ENCODE data around the gene SLC23A2.
"Not testable (repeated sequence)": the region's sequence is repeated elsewhere in the genome, so short reads cannot be mapped to it uniquely, and the experiment has no call there.

SLC23A2 gene

GRCh38 chr20:4944518-4945313 lies 56.6 kb downstream of the SLC23A2 start:
- no peak for DNase-seq (ENCODE audit: low read depth, low spot score)
- H3K27ac ChIP-seq, result no peak overlapping the region

DNA sequence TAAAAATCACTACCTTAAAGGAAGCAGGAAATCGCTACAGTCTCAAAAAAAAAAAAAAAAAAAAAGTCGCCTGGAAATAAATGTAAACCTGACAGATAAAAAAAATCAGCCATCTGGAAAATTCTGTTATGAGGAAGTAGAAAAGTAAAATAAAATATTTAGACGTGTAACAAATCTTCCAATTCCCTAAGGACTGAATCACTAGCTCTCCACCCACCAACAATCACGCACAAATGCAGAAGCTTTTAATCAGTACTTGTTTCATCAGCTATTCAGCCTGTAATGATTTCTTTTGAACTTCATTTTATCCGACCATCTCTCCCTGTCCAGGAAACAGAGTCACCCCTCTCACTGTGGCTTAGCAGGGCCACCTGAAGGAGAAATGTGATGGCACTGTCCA lies 59.0 kb downstream of the SLC23A2 start:
- no peak overlapping the region for H3K27ac ChIP-seq
- DNase-seq (ENCODE audit: low read depth, low spot score), result no peak

DNA sequence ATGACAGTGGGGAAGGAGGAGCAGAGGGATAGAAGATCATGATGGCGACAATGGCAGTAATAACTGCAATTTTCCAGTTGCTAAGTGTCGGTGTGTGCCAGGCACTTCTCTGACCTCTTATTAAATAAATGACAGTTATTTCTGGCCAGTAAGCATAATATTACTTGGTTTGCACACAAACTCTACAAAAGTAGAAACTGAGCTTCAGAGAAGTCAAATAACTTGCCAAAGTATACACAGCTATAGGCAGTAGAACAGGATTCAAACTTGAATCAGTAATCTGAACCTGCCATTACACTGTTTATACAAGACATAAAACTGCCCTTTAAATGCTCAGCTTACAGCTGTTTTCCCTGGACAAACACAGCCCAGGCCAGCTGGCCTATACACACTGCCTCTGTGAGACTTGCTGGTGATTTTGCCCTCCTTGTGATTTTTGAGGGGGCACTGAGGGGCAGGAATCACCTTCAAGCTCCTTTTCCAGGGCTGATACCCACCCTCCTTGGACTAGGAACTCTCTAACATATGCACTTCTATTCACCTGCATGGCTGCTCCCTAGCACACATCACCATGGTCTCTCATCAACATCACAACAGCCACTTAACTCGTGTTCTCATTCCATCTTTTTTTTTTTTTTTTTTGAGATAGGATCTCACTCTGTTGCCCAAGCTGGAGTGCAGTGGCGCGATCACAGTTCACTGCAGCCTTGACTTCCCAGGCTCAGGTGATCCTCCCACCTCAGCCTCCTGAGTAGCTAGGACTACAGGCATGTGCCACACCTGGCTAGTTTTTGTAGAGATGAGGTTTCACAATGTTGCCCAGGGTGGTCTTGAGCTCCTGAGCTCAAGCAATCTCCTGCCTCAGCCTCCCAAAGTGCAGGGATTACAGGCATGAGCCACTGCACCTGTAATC lies 63.6 kb downstream of the SLC23A2 start:
- H3K27ac ChIP-seq, result no peak overlapping the region
- DNase-seq (ENCODE audit: low read depth, low spot score), result no peak

- no peak overlapping the region for H3K27ac ChIP-seq
- DNase-seq (ENCODE audit: low read depth, low spot score), result no peak
Measured at GRCh38 chr20:4936851-4937406, 64.4 kb downstream of the SLC23A2 start.

GRCh38 chr20:4936392-4936850 lies 64.9 kb downstream of the SLC23A2 start:
- no peak for DNase-seq (ENCODE audit: low read depth, low spot score)
- H3K27ac ChIP-seq, result no peak overlapping the region

GRCh38 chr20:4932061-4932460 lies 69.2 kb downstream of the SLC23A2 start:
- DNase-seq (ENCODE audit: low read depth, low spot score), result no peak
- H3K27ac ChIP-seq, result no peak overlapping the region

DNA sequence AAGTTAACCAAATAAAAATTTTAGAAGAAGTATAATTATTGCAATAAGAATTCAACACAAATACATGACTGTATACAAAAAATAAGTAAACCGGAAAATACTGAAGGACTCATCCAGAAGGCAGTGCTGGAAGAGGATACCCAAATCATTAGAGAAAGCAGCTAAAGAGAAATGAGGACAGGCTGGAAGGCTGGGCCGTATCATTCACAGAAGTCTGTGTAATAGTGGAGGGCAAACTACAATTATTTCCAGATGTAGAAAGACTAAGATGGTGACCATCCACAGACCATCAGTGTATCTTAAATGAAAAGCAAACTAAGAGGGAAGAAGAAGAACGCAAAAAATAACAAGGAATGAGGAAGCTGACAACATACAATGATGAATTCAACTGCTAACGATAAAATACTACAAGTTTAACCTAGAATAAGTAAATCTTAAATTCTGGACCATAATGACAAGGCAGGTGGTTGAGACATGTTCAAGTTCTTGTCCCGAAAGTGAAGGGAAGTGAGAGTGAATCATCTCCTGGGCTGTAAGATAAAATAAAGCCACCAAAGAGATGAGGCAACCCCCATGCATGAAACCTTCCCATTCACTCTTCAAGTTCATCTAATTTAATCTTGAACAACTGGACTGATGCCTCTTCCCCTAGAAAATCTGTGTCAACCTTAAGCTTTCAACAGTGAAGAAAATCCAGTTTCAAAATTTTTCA lies 71.5 kb downstream of the SLC23A2 start:
- no peak overlapping the region for H3K27ac ChIP-seq
- DNase-seq (ENCODE audit: low read depth, low spot score), result no peak

DNA sequence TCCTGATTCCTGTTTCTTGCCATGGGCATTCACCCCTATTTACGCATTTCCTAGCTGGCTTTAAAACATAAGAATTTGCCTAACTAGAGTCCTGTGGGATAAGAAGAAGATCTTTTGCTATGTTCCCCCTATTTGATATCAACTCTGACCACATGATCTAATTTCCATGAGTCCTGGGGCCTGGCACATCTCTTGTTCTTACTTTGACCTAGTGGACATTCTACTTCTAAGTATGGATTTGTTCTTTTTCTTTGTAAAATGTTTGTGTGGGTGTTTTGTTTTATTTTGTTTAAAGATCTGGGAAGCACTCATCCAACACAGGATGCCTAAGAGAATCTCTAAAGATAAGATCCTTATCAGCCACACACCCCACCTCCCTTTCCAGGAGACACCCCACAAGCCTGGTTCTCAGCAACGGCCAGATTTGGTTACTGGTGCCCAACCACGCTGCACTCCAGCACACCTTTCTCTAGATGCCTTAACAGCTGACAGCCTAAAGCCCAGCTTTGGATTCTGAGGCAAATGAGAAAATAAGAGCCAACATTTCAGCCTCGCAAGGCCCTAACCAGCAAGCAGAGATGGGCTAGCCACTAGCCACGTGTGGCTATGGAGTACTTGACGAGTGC lies 74.7 kb downstream of the SLC23A2 start:
- H3K27ac ChIP-seq, result peak overlapping the region; percentile 49
- no peak for DNase-seq (ENCODE audit: low read depth, low spot score)

DNA sequence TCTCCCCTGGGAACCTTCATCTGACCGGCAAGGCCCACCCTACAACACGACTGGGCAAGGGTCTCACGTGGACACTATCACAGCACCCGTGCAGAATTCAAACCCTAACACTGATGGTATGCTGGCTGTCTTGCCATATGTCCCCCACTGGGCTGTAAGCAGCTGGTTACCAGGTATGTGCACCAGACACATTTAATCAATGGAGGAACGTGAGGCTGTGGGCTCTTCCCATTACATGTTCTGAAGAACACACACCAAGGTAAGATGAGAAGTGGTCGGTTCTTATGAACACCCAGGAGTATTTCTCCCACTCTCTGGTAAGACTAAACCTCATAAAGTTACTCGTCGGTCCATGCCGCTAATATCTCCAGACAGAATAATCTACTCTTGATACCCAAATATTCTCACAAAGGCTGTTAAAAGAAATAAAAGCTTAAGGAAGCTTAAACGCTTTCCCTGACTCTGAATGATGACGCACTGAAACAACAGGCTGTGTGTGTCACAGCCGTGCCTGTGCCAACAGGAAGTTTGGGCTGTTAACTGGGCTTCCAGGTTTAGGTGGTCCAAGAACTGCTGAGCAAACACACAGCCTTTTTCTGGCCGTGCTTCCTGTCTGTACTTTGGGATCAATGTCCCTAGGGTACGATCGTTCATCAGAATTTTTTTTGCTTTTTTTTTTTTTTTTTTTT lies 75.3 kb downstream of the SLC23A2 start:
- DNase-seq (ENCODE audit: low read depth, low spot score), result peak; percentile 31
- peak overlapping the region; percentile 49 for H3K27ac ChIP-seq

GRCh38 chr20:4924446-4924845 lies 76.9 kb downstream of the SLC23A2 start:
- no peak overlapping the region for H3K27ac ChIP-seq
- no peak for DNase-seq (ENCODE audit: low read depth, low spot score)

- DNase-seq (ENCODE audit: low read depth, low spot score), result no peak
- H3K27ac ChIP-seq, result no peak overlapping the region
Measured at GRCh38 chr20:4924032-4924431, 77.3 kb downstream of the SLC23A2 start.

DNA sequence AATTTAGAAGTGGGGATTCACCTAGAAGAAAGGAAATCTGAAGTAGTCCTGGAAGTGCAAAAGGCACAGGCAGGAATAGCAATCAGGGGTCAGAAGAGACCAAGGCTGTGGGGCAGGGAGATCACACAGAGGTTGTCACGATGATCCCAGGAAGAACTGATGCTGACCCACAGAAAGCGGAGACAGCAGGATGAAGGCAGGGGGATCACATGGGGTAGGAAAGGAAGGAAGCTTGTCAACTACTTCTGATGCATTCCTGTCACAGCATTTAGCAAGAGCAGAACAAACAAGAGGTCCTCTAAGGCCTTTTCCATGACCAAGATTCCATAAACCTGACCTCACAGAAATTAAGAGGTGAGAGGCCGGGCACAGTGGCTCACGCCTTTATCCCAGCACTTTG lies 79.1 kb downstream of the SLC23A2 start:
- no peak for DNase-seq (ENCODE audit: low read depth, low spot score)
- no peak overlapping the region for H3K27ac ChIP-seq

GRCh38 chr20:4921271-4921670 lies 80.0 kb downstream of the SLC23A2 start:
- not testable (repeated sequence) for DNase-seq (ENCODE audit: low read depth, low spot score); H3K27ac ChIP-seq

- no peak for DNase-seq (ENCODE audit: low read depth, low spot score)
- H3K27ac ChIP-seq, result no peak overlapping the region
Measured at GRCh38 chr20:4920655-4921054, 80.7 kb downstream of the SLC23A2 start.

DNA sequence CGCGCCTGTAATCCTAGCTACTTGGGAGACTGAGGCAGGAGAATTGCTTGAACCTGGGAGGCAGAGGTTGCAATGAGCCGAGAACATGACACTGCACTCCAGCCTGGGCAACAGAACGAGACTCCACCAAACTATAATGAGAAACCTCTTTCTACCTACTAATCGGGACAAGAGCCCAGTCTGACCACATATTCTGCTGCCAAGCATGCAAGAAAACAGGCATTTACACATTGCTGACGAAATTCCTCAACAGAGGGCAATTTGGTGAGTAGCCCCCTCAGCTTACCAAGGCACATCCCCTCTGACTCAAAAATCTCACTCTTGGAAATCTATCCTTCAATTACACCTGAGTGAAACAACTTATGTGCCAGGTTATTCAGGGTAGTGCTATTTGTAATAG lies 81.2 kb downstream of the SLC23A2 start:
- H3K27ac ChIP-seq, result no peak overlapping the region
- DNase-seq (ENCODE audit: low read depth, low spot score), result no peak

DNA sequence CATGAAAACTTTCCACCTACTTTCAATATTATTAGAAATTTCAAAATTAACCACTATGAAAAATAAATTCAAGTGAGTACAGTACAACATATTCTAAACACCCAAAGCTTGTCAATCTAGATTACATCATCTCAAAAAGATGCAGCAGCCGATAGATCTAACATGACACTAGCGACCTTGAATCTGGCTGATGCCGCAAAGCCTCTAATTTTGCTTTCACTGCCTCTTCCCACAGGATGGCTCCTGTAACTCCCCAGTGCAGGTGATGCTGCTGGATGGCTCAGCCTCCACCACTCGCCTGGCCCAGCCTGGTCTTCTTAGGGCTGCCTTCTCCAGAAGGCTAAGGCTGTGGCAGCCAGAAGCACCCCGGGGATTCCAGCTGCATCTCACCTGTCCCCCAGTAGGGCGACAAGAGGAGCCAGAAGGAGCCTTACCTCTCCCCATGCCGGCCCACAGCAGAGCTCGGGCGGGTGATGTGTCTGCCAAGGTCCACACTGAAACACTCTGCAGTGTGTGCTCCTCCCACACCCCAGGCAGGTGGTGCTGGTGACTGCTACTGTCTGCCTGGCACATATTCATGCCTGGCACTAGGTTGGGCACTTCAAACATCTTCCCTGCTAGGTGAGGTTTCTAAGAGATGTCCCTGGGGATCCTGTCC lies 82.1 kb downstream of the SLC23A2 start:
- DNase-seq (ENCODE audit: low read depth, low spot score), result no peak

DNA sequence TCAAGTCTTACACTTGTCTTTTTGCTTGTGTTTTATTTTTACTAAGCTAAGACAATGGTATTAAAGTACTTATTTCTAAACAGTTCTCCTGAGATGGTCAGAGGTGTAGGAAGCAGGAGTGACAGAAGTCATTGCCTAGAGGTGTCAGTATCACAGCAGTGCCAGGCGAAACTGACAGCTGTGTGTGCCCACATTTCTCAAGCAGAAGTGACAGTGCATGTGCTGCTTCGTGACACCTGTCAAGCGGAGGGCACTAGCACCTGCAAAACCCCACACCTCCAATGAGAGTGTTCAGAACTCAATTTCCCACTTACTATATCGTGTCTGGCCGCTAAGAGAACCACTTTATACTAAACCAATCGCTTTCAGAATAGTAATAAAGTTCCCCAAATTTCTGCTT lies 82.8 kb downstream of the SLC23A2 start:
- no peak overlapping the region for H3K27ac ChIP-seq
- no peak for DNase-seq (ENCODE audit: low read depth, low spot score)

More for the DNA sequence above, 82.1 kb downstream of the SLC23A2 start:
- H3K27ac ChIP-seq, result no peak overlapping the region

DNA sequence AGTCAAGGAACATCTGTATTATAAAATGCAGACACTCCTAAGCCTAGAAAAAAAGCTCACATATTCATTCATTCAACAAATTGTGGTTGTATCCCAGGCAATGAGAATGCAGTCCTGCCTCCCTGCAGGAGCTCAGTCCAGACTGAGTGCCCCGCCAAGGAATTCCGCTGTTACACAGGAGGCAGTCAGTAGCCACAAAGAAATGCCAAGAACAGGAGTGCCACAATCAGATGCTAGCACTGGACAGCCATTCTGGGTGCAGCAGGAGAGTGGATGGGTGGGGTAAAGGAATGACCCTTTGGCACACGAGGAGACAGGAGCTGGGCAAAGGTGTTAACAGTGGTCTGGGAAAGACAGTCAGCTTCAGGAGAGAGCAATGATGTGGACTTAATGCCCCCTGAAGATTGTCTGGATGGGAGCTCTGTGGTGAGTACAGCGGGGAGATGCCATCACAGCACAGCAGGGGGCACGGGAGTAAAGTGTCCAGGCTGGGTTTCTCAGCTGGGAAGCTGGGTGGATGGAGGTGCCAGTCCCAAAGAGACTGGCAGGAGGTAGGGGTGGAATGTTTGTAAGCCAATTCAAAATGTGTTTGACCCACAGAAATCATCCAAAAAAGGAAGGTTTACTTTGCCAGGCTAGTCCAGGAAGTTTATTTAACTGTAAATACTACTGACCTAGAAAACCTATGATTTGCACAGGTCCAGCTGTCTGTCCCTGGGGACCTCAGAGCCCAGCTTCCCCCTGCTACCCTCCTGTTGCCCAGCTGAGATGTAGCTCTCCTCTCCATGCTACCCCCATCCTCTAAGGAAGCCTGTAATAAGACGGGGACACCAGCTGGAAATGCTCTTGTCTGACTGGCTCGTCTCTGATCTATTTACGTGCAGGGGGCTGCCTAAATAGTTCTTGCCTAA lies 84.1 kb downstream of the SLC23A2 start:
- no peak overlapping the region for H3K27ac ChIP-seq
- no peak for DNase-seq (ENCODE audit: low read depth, low spot score)

All from epithelial cell of prostate (primary cell).